NCI-H345 treated with DMSO at 0.1 percent for 48 hours (cell line): ENCODE measurements around the gene FOXO3.

ENCODE experiments used
- DNase-seq: peaks from one replicate; lab custom pipeline; 2025; ENCODE audit not compliant: unreplicated experiment; lab: John Stamatoyannopoulos, UW

The FOXO3 gene

GRCh38 chr6:108574457-108575141 is 13.9 kb downstream of the FOXO3 start:
- no peak for DNase-seq

GRCh38 chr6:108575905-108576494 is 15.3 kb downstream of the FOXO3 start:
- DNase-seq, result no peak

GRCh38 chr6:108576709-108577108 is 16.0 kb downstream of the FOXO3 start:
- DNase-seq, result no peak

- DNase-seq, result no peak
Measured at GRCh38 chr6:108578166-108578565, 17.4 kb downstream of the FOXO3 start.

GRCh38 chr6:108578595-108579327 is 18.0 kb downstream of the FOXO3 start:
- no peak for DNase-seq

GRCh38 chr6:108579328-108579721 is 18.6 kb downstream of the FOXO3 start:
- DNase-seq, result no peak

- no peak for DNase-seq
Measured at GRCh38 chr6:108580646-108581045, 19.9 kb downstream of the FOXO3 start.

- no peak for DNase-seq
Measured at GRCh38 chr6:108581237-108581931, 20.7 kb downstream of the FOXO3 start.

- no peak for DNase-seq
Measured at GRCh38 chr6:108581932-108582475, 21.3 kb downstream of the FOXO3 start.

- DNase-seq, result no peak
Measured at GRCh38 chr6:108582618-108583017, 21.9 kb downstream of the FOXO3 start.

- no peak for DNase-seq
Measured at GRCh38 chr6:108584323-108584722, 23.6 kb downstream of the FOXO3 start.

GRCh38 chr6:108585359-108585758 is 24.6 kb downstream of the FOXO3 start:
- no peak for DNase-seq

- DNase-seq, result no peak
Measured at GRCh38 chr6:108585921-108586536, 25.3 kb downstream of the FOXO3 start.

- no peak for DNase-seq
Measured at GRCh38 chr6:108587258-108588059, 26.7 kb downstream of the FOXO3 start.

- DNase-seq, result no peak
Measured at GRCh38 chr6:108588586-108588985, 27.9 kb downstream of the FOXO3 start.

GRCh38 chr6:108589244-108589791 is 28.6 kb downstream of the FOXO3 start:
- DNase-seq, result no peak

- DNase-seq, result no peak
Measured at GRCh38 chr6:108591040-108591816, 30.5 kb downstream of the FOXO3 start.

- no peak for DNase-seq
Measured at GRCh38 chr6:108592371-108593337, 31.9 kb downstream of the FOXO3 start.
